Stimulated activated CD8-positive, alpha-beta memory T cell treated with anti-CD3 and anti-CD28 coated beads, Interleukin-12 subunit alpha, Interleukin-12 subunit beta, amount 100 ng/mL, for 1 hour (primary cell): Measurements from ENCODE around the gene CBFA2T3.

Source experiments
- DNase-seq: peaks from one replicate; pipeline ENCODE4 v3.0.0-alpha.2; 2020; ENCODE audit warnings: low read depth

The CBFA2T3 gene

DNA sequence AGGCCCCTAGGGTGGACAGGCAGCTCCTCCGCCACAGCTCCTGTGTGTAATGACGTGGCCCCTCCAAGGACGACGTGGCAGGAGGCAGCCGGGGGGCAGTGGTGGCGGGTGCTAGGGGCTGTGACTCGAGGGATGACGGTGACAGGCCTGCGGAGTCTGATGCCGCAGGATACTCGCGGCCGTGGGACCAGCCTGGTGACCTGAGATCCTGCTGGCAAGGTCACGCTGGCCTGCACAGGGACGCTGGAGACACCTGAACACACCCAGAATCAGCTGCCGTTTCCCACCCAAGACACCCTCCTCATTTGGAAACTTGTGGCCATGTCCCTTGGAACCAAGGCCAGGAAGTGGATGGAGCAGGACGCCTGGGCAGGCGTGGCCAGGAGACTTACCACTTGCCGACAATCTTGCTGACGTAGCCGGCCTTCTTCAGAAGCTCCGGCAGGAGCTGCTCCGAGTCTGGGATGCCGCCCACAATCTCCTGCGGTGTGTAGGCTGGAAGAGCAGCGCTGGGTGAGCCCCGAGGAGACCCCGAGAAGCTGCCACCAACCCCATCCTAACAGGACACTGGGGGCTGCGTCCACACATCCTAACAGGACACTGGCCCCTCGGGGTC is 136.3 kb downstream of the CBFA2T3 start:
- DNase-seq, result no peak

DNA sequence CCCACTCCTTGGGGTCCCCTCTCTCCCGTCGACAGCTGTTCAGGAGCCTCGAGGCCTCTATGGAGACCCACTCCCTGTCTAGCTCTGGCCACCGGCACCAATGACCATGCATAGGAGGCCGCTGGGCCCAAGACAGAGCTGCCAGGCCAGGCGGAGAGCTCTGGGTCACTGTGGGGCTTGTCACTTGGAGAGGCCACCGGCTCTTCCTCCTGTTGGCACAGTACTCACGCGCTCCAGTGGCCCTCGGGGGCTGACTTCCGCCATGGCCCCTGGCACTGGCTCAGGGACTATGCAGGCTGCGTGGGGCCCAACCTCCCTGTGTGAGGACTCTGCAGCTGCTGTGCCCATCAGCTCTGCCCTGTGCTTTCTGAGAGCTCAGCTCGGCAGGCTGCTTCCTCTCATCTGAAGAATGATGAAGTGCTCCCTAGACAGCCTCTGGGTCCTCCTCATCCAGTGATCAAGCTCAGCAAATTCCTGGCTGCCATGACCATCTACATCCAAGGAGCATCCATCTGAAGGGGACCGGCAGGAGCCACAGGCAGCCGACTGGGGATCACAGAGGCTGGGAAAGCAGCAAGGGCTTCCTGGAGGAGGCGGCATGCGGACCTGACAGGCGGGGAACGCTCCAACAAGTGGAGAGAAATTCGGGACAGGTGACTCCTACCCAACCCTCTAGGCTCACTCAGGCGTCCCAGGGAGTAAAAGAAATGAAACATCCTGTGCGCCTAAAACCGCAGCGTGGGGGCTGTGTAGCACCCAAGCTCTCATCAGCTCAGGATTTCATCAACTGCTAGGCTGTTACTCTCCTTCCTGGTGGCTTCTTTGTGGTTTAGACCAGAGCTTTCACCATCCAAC is 137.0 kb downstream of the CBFA2T3 start:
- no peak for DNase-seq

DNA sequence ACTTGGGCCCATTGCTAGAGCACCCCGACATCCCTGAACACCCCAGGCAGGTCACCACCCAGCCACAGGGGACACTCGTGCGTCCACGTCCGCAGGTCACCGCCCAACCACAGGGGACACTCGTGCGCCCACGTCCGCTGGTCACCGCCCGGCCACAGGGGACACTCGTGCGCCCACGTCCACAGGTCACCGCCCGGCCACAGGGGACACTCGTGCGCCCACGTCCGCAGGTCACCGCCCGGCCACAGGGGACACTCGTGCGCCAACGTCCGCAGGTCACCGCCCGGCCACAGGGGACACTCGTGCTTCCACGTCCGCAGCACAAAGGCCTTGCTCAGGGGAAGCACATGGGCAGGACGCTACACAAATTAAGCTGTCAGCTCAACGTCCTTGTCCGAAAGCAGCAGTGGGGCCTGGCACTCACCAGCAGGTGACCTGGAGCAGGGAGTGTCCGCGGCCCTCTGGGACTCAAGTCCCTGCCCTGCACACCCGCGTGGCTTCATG is 137.9 kb downstream of the CBFA2T3 start:
- no peak for DNase-seq

DNA sequence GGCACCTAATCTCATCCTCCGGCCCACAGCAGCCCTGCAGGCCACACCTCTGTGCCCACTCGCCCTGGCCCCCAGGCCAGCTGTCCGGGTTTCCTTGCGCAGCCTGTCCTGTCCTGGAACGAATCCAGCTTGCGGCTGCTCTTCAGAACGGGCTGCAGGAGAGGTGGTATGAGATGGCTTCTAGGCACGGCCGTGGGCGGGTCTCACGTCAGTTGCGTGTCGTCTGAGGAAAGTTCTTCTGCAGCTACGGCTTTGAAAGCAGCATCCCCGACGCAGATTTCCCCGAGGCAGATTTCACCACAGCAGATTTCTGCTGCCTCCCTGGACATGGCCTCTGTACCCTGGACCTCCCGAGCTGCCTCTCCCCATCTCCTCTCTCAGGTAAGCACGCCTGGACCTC is 138.4 kb downstream of the CBFA2T3 start:
- no peak for DNase-seq

DNA sequence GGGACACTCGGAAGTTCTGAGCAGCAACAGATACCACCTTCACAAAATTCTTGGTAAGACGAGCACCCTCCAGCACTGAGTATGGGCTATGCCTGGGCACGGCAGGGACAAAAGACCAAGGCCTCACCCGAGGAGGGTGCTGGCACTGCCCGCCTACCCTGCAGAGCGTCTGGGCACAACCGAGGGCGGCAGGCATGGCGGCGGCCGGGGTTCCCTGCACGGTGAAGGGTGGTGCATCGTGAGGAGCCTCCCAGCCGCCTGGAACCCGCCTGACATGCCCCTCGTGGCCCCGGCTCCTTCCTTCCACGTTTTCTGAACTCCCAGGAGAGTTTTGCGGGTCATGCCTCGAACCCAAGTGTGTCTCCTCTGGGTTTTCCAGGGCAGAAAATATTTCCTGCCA is 139.2 kb downstream of the CBFA2T3 start:
- no peak for DNase-seq

DNA sequence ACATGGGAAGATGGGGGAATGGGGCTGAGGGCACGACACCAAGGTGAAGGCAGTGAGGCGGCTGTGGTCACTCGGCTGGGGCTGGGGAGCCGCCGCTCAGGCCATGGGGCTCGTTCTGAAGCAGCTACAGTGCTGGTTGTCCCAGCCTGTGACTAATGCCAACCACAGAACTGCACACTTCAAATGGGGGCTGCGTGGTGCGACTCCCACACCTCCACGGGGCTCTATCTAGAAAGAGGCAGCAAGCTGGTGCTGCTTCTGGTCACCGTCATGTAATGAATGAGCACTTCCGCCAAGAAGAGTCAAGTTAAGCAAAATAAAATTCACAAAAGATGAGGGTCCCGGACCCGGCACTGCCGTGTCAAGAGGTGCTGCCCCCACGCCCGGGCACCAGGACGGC is 140.2 kb downstream of the CBFA2T3 start:
- no peak for DNase-seq

DNA sequence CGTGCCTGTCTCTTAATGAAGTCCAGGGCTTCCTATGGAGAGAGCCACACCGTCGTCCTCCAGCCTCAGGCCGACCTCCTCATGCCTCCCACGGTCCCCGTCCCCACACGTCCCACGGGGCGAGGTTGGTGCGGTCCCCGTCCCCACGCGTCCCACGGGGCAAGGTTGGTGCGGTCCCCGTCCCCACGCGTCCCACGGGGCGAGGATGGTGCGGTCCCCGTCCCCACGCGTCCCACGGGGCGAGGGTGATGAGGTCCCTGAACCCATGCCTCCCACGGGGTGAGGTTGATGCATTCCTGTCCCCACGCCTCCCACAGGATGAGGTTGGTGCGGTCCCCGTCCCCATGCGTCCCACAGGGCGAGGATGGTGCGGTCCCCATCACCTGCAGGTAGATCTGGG is 141.2 kb downstream of the CBFA2T3 start:
- DNase-seq, result no peak

DNA sequence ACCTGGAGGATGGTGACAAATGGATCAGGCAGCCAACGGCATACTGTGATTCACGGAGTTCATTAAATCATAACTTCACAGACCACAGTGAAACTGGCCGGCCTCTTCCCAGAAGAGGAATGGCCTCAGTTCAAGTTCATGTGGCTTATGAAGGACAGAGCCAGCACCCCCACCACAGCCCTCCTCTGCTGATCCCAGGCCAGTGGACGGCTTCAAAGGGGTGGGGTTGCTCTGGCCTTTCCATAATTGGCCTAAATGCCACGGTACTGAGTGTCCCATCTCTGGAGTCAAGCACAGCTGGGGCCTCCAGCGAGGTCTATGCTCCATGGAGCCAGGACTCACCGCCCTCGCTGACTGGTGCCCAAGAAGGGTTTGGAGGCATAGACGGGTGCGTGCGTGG is 141.6 kb downstream of the CBFA2T3 start:
- no peak for DNase-seq

- no peak for DNase-seq
These were observed 142.3 kb downstream of the CBFA2T3 start for GRCh38 chr16:88834670-88835069.

DNA sequence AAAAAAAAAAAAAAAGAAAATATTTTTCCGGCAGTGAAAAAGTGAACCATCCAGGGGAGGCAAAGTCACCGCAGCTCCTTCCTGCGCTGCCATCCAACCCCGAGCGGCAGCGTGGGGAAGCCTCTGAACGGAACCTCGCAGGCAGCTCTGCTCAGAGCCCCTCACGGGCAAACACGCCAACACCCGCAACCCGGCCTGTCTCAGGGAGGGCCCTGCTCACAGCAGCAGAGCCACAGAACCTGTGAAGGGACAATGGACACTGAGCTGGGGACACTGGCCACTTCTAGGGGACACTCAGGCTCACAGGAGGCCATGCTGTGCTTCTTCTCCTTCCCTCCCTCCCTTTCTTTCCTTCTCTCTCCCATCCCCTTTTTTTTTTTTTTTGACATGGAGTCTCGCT is 143.9 kb downstream of the CBFA2T3 start:
- no peak for DNase-seq

DNA sequence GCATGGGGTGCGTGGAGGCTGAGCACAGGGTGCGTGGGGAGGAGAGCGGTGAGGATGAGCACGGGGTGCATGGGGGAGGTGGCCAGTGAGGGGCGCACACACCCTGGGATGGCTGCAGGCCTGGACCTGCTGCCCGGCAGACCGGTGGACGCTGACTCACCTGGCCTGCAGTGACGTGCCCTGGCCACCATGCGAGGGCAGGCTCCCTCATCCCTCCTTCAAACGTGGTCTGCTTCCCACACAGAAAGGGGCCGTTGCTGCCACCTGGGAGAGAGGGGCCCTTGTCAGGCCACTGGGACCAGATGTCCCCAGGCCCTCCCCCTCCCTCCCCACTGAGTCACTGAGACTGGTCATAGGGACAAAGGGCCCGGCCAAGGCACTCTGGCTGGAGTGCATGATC is 145.2 kb downstream of the CBFA2T3 start:
- DNase-seq, result no peak

DNA sequence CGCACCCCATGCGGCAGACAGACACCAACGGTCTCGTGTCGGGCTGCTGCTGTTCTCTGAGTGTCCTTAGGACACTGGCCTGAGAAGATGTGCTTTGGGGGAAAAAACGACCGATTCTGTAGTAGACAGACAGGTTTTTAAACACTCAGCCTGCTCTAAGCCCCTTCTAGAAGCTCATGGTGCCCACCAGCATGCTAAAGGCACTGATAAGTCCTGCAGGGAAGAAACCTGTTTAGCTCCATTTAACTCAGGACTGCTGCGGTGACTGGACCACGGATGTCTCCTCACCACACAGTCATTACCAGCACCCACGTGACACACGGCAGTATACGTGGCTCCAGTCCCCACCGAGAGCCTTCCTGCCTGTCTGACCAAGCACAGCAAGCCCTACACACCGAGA is 146.2 kb downstream of the CBFA2T3 start:
- no peak for DNase-seq

DNA sequence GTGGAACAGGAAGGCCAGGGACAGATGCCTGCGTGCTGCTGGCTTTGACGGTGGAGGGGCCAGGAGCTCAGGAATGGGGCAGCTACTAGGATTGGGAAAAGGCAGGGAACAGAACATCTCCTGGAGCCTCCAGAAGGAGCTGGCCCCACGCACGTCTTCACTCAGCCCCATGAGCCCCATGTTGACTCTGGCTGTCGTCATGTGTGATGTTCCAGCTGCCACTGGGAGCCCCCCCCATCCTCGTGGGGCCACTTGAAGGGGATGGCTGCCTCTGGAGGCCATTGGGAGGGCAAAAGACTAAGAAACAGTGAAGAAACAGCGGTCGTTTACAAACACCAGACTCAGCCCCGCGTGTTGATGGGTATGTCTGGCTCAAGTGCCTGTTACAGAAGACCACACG is 146.7 kb downstream of the CBFA2T3 start:
- no peak for DNase-seq

GRCh38 chr16:88828711-88829110 is 148.3 kb downstream of the CBFA2T3 start:
- DNase-seq, result no peak

- DNase-seq, result no peak
These were observed 149.3 kb downstream of the CBFA2T3 start for GRCh38 chr16:88827727-88828126.

GRCh38 chr16:88826070-88826840 is 150.8 kb downstream of the CBFA2T3 start:
- no peak for DNase-seq

- no peak for DNase-seq
These were observed 151.9 kb downstream of the CBFA2T3 start for GRCh38 chr16:88825146-88825545.
